GM19193 (cell line): ENCODE results near the gene NGLY1.

Experiments
- POLR2A ChIP-seq: IDR thresholded peaks from 4 replicates; pipeline ENCODE4 v1.6.1; 2011; ENCODE audit not compliant: insufficient read depth, insufficient read length; ENCODE audit errors: extremely low read depth

Gene NGLY1

GRCh38 chr3:25751725-25752124 lies 31.5 kb downstream of the NGLY1 start:
- TF ChIP-seq POLR2A: no peak

- TF ChIP-seq POLR2A: no peak
These were observed 32.2 kb downstream of the NGLY1 start for GRCh38 chr3:25751048-25751447.

- TF ChIP-seq POLR2A: no peak
These were observed 34.1 kb downstream of the NGLY1 start for GRCh38 chr3:25749031-25749581.

- TF ChIP-seq POLR2A: no peak
These were observed 35.1 kb downstream of the NGLY1 start for GRCh38 chr3:25748189-25748588.

GRCh38 chr3:25747033-25747432 lies 36.2 kb downstream of the NGLY1 start:
- no peak for TF ChIP-seq POLR2A

- TF ChIP-seq POLR2A: no peak
These were observed 38.8 kb downstream of the NGLY1 start for GRCh38 chr3:25744470-25744869.

GRCh38 chr3:25728101-25728500 lies 55.1 kb downstream of the NGLY1 start:
- no peak for TF ChIP-seq POLR2A

GRCh38 chr3:25727316-25727715 lies 55.9 kb downstream of the NGLY1 start:
- no peak for TF ChIP-seq POLR2A

GRCh38 chr3:25725810-25726209 lies 57.4 kb downstream of the NGLY1 start:
- TF ChIP-seq POLR2A: no peak

- no peak for TF ChIP-seq POLR2A
These were observed 58.1 kb downstream of the NGLY1 start for GRCh38 chr3:25724948-25725645.

GRCh38 chr3:25723802-25724201 lies 59.4 kb downstream of the NGLY1 start:
- no peak for TF ChIP-seq POLR2A

- TF ChIP-seq POLR2A: no peak
These were observed 63.9 kb downstream of the NGLY1 start for GRCh38 chr3:25719321-25719720.

GRCh38 chr3:25713341-25713985 lies 69.8 kb downstream of the NGLY1 start:
- no peak for TF ChIP-seq POLR2A

GRCh38 chr3:25711090-25711489 lies 72.2 kb downstream of the NGLY1 start:
- no peak for TF ChIP-seq POLR2A

- TF ChIP-seq POLR2A: no peak
These were observed 75.2 kb downstream of the NGLY1 start for GRCh38 chr3:25708036-25708435.
